Measurements from ENCODE around the gene RPLP2. TPM values are rescaled to one million over a fixed set of nuclear protein-coding genes. Genes with fewer than 3 reads are reported as not detected.

Gene RPLP2
- total RNA-seq, 4 donors from 2014 or later = 314 to 600 (median 440) TPM

DNA sequence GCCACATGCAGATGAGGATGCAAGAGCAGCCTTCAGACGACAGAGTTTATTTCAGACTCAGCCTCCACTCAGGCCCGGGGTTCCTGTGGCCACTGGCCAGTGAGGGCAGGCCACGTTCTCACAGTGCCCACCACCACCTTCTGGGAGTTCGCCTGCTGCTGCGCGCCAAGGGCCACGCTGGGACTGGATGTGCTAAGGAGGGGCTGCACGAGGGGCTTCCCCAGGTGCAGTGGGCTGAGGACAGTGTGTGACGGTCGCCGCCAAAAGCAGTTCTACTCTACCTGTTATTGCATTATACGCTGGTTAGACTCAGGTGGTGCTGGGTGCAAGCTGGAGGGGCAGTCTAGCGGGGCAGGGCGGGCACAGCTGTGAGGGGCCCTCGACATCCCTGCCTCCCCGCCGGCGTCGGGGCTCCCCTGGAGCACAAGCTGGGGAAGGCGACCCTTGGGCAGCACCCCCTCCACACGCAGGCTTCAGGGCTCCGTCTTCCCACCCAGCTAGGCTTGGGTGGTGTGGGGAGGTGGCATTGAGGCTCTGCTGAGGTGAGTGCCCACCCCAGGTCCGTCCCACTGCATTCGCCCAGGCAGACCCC, 22.6 kb upstream of the RPLP2 start:
- peaks cover 29 to 36% (median 29%) of the 10 kb centered on the region in 3 donors for H3K27me3 ChIP-seq
- no peak overlapping the region for H3K27ac ChIP-seq
- no peaks in the 10 kb centered on the region for H3K36me3 ChIP-seq
- in situ Hi-C loops (cut with MboI; ENCODE audit: low sequenced_read_pairs in 4 of 4) (no loop called here), intact Hi-C loops (cut with DNase I; ENCODE audit: low total_unique reads) (no loop called here)
- ATAC-seq (no peak), DNase-seq (no peak)
- no peak overlapping the region for H3K4me3 ChIP-seq
- peaks cover 11 to 19% of the 10 kb centered on the region in 2 donors for H3K4me1 ChIP-seq
- no peaks in the 10 kb centered on the region for H3K9me3 ChIP-seq
- TF ChIP-seq POLR2A (IDR thresholded peaks at IDR 0.05) = no peak
- TF ChIP-seq, protein P1, sequence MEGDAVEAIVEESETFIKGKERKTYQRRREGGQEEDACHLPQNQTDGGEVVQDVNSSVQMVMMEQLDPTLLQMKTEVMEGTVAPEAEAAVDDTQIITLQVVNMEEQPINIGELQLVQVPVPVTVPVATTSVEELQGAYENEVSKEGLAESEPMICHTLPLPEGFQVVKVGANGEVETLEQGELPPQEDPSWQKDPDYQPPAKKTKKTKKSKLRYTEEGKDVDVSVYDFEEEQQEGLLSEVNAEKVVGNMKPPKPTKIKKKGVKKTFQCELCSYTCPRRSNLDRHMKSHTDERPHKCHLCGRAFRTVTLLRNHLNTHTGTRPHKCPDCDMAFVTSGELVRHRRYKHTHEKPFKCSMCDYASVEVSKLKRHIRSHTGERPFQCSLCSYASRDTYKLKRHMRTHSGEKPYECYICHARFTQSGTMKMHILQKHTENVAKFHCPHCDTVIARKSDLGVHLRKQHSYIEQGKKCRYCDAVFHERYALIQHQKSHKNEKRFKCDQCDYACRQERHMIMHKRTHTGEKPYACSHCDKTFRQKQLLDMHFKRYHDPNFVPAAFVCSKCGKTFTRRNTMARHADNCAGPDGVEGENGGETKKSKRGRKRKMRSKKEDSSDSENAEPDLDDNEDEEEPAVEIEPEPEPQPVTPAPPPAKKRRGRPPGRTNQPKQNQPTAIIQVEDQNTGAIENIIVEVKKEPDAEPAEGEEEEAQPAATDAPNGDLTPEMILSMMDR (IDR thresholded peaks at IDR 0.05 in 4 of 5, conservative IDR thresholded peaks at IDR 0.05 in 1 of 5) = no peak

DNA sequence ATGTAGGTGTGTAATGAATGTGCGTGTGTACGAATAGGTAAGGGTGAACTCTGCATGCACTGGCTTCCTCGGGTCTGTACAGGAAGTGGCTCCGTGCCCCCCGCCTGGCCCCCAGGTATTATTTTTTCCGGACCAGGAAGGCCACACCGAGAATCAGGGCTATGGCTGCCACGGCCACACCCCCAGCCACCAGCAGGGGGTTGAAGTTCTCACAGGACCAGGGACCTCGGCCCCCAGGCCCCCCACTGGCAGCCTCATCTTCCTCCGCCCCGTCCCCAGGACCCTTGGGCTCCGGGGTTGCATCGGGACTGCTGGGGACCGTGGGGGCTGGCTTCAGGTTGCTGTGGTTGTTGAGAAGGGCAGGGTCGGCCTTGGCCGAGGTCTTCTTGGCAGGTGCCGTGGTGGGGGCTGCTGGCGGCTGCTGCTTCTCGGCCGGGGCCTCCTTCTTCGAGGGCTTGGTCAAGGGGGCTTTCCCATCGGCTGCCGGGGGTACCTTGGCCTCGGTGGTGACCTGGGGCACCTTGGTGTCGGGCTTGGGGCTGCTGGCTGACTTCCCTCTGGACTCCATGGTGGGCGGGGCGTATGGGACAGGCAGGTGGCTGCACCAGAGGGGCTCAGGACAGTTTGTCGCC, 21.6 kb upstream of the RPLP2 start:
- ATAC-seq = no peak
- no peak for TF ChIP-seq POLR2A (IDR thresholded peaks at IDR 0.05)
- TF ChIP-seq, protein P1 (IDR thresholded peaks at IDR 0.05 in 4 of 5, conservative IDR thresholded peaks at IDR 0.05 in 1 of 5) = no peak

DNA sequence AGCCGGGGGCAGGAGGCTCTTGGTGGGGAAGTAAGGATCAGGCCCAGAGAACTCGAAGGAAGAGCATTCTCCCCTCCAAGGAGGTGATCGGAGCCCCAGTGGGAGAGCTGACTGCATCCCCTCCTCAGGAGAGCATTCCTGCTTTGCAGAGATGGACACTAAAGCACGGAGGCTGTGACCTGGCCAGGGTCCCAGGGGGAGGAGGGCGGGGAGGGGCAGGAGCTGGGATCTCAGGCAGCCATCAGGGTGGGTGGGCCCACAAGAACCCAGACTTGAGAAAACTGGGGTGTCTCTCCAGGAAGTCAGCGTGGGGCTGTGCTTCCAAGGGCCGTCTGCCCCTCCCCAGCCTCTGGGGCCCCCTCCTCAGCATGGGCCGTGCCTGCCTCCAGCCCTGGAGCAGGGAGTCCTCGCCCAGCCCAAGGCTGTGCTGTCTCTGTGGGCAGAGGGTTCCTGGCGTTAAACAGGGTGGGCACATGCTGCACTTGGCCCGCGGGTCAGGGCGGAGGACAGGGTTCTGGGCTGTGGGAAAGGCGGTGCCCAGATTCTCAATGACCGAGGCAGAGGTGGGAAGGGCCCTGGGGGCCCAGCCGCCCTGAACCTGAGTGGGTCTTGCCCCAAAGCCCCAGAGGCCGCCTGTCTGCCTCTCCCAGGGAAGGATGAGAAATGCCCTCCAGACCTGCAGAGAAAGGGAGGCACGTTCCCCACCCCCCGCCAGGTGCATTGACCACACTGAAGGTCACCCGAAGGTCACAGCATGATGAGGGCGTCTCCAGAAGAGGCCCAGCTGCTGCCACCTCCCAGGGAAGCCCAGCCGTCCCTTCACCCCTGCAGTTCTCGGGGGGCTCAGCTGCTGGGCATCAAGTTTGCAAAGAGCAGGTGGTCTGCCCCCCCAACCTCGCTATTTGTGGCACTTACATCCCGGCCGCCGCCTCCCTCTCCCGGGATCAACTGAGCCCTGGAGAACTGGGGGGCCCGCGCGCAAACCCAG, 20.5 kb upstream of the RPLP2 start:
- H3K9me3 ChIP-seq = no peaks in the 10 kb centered on the region
- H3K36me3 ChIP-seq = no peaks in the 10 kb centered on the region
- peaks cover 0 to under 1% of the 10 kb centered on the region in 2 donors for H3K4me1 ChIP-seq
- no peak overlapping the region for H3K4me3 ChIP-seq
- TF ChIP-seq, protein P1 (IDR thresholded peaks at IDR 0.05 in 4 of 5, conservative IDR thresholded peaks at IDR 0.05 in 1 of 5) = no peak
- no peak for TF ChIP-seq POLR2A (IDR thresholded peaks at IDR 0.05)
- H3K27me3 ChIP-seq = peaks cover 33 to 46% (median 42%) of the 10 kb centered on the region in 3 donors
- ATAC-seq (no peak), DNase-seq (no peak)
- no peak overlapping the region for H3K27ac ChIP-seq
- intact Hi-C loops (cut with DNase I; ENCODE audit: low total_unique reads) = no loop called here
- in situ Hi-C loops (cut with MboI; ENCODE audit: low sequenced_read_pairs in 4 of 4) = no loop called here

More for the DNA sequence above, 21.6 kb upstream of the RPLP2 start:
- Histone ChIP-seq H3K4me1 (peaks cover 8 to 10% of the 10 kb centered on the region in 2 donors), H3K4me3 (no peak overlapping the region), H3K27me3 (peaks cover 30 to 37% (median 31%) of the 10 kb centered on the region in 3 donors), H3K36me3 (no peaks in the 10 kb centered on the region), H3K9me3 (no peaks in the 10 kb centered on the region), H3K27ac (no peak overlapping the region)
- intact Hi-C loops (cut with DNase I; ENCODE audit: low total_unique reads) = no loop called here
- DNase-seq = no peak
- in situ Hi-C loops (cut with MboI; ENCODE audit: low sequenced_read_pairs in 4 of 4) = no loop called here

GRCh38 chr11:789943-790342, 19.8 kb upstream of the RPLP2 start, which contains the start of gene CEND1:
CEND1 (minus strand) TSS chr11:790090; CDS start chr11:788576, 1,514 bp downstream.
- ATAC-seq (no peak), DNase-seq (no peak)
- H3K36me3 ChIP-seq = no peaks in the 10 kb centered on the region
- in situ Hi-C loops (cut with MboI; ENCODE audit: low sequenced_read_pairs in 4 of 4) = no loop called here
- intact Hi-C loops (cut with DNase I; ENCODE audit: low total_unique reads) = no loop called here
- H3K27ac ChIP-seq = no peak within 1 kb of the TSS
- peaks cover 0 to under 1% of the 10 kb centered on the region in 2 donors for H3K4me1 ChIP-seq
- no peaks in the 10 kb centered on the region for H3K9me3 ChIP-seq
- no peak within 1 kb of the TSS for H3K4me3 ChIP-seq
- peaks cover 39 to 51% (median 49%) of the 10 kb centered on the region in 3 donors for H3K27me3 ChIP-seq
- no peak for TF ChIP-seq POLR2A (IDR thresholded peaks at IDR 0.05)
- TF ChIP-seq, protein P1 (IDR thresholded peaks at IDR 0.05 in 4 of 5, conservative IDR thresholded peaks at IDR 0.05 in 1 of 5) = no peak
